Measurements from ENCODE around the gene HOXB1. TPM values are rescaled to one million over a fixed set of nuclear protein-coding genes. Genes with fewer than 3 reads are reported as not detected.

HOXB1 gene
- total RNA-seq, 2 experiments from 2014 or later: not detected

DNA sequence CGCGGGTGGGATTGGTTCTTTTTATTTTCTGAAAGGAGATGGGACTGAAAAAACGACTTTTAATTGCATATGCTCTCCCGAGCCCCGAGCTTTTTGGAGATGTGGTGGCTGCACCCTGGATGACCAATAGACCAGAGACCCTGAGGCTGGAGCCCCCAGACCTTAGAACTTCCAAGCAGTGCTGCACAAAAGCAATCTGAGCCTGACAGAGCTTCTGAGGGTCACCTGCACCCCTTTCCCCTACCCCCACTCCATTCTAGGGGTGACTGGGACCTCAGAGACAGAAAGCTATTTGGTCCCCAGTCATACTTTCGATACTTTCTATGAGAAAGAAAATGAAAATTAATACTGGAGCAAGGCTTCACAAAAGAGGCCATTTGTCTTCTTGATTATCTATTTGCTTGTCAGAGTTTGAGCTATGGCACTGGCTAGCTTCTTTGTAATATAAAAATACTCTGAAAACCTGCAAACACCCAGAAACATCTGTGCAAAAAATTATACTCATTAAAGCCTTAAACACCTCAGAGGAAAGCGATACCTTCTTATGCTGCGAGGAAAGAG lies 43.8 kb upstream of the HOXB1 start:
- Mint-ChIP-seq H3K4me3 (no peak overlapping the region), H3K9me3 (ENCODE audit: insufficient read depth) (no peaks in the 10 kb centered on the region), H3K36me3 (ENCODE audit: low read depth) (peaks cover 7% of the 10 kb centered on the region), H3K4me1 (ENCODE audit: low read depth) (peaks cover 43% of the 10 kb centered on the region), H3K27ac (no peak overlapping the region), H3K27me3 (ENCODE audit: low read depth) (peaks cover 8% of the 10 kb centered on the region)
- DNase-seq (no peak), ATAC-seq (no peak)
- POLR2A ChIA-PET: interaction anchor here (0.7 kb wide), 2 partner anchors 11 to 24 kb away, joined by 3 read pairs; no protein-coding TSS in a partner anchor
- CTCF ChIA-PET: interaction anchor here (0.7 to 1.0 kb wide), 4 partner anchors 28 to 266 kb away, joined by 3 to 5 read pairs (median 3); no protein-coding TSS in a partner anchor

DNA sequence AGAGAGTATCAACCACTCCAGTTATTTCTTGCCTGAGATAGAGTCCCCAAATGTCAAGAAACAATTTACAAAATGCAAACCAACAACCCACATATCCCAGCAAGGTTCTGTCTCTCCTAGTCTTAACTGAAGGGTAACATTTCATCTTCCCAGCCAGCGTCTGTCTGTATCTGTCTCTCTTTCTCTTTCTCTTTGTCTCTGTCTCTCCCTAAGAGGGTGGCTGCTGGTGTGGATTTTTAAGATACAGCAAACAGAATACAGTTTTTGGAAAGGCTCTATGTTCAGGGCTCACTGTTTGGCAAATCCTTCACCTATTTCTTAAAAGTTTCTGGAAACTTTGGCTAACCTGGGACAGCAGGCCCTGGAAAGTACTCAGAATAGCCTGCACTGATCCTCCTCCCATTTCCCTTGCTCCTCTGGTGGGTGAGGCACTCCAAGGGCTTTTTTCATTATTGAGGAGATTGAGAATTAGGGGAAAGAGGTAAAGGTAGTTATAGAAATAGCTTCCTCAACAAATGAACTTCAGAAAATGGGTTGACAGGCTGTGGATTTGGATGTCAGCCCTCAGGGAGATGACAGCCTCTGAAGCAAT lies 41.1 kb upstream of the HOXB1 start:
- peaks cover 6% of the 10 kb centered on the region for H3K27me3 Mint-ChIP-seq (ENCODE audit: low read depth)
- no peak overlapping the region for H3K27ac Mint-ChIP-seq
- H3K4me1 Mint-ChIP-seq (ENCODE audit: low read depth): peaks cover 25% of the 10 kb centered on the region
- ChIA-PET CTCF (no interaction called here), POLR2A (no interaction called here)
- no peak for ATAC-seq
- no peak overlapping the region for H3K4me3 Mint-ChIP-seq
- no peaks in the 10 kb centered on the region for H3K9me3 Mint-ChIP-seq (ENCODE audit: insufficient read depth)
- no peak for DNase-seq
- peaks cover 17% of the 10 kb centered on the region for H3K36me3 Mint-ChIP-seq (ENCODE audit: low read depth)

DNA sequence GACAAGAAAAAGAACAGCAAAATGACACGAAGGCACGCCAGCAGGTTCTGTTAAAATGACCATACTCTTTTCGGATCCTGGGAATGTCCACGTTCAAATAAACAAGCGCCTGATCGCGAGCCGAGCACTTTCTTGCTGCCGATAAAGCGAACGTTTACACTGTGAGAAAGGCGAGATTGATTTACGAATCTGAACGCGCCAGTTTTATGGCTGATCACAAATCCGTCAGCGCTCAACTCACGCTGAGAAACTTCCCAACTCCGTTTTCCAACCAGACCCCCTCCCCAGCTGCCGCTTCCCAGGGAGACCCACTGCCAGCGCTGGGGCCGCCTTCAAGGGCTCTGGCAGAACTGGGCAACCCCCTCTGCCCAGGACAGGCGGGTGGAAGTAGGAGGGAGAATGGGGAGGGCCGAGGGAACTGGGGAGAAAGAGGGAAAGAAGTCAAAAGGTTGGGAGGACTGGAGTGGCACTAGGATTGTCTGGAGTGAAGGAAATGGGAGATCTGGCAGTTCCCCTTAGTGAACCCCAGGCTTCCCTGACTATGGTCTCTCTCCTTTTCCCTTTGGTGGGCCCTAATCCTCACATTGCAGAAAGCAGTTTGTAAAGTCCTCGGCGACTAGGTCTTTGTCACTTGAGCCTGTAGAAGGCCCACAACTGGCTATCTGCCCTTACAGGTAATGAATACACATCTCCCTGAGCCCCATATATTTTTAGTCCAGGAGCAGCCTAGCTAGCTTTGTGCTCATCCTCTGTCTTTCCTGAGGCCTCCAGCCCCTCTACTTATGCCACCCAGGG lies 40.4 kb upstream of the HOXB1 start:
- Mint-ChIP-seq H3K4me1 (ENCODE audit: low read depth) (peaks cover 20% of the 10 kb centered on the region), H3K4me3 (no peak overlapping the region), H3K27me3 (ENCODE audit: low read depth) (peaks cover 6% of the 10 kb centered on the region), H3K9me3 (ENCODE audit: insufficient read depth) (no peaks in the 10 kb centered on the region), H3K27ac (no peak overlapping the region), H3K36me3 (ENCODE audit: low read depth) (peaks cover 17% of the 10 kb centered on the region)
- no peak for DNase-seq
- CTCF ChIA-PET: interaction anchor here (1.6 kb wide), 1 partner anchor 219 kb away, joined by 4 read pairs; no protein-coding TSS in a partner anchor
- POLR2A ChIA-PET: no interaction called here
- ATAC-seq: no peak

DNA sequence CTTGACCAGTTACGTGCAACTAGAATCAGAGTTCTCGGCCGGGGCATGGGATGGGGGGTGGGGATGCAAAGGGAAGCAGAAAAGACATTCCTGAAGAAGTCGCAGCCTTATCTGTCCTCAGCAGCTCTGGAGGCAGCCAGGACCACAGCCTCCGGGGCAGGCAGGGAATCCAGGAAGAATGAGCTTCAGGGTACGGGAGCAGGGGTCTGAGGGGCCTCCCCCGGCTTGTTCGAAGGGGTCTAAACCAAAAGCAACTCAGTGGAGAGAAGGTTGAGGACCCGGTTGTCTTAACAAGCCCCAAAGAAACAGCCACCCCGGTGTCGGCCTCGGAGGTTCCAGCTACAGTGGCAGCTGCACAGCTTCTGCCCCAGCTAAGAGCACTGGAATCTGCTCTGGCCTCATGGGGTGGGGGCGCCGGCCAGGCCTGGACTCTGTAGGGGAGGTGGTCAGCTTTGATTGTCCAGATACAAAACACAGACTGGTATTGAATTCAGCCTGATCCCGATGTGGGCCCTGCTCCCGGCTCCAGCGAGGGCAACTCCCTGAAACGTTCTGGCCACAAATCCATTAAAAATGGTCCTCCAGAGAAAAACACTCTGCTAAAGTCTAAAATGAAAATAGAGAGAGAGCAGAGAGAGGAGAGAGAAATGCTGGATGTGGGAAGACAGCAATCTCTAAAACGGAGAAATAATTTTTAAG lies 39.7 kb upstream of the HOXB1 start:
- Mint-ChIP-seq H3K9me3 (ENCODE audit: insufficient read depth) (no peaks in the 10 kb centered on the region), H3K27me3 (ENCODE audit: low read depth) (peaks cover 6% of the 10 kb centered on the region), H3K36me3 (ENCODE audit: low read depth) (peaks cover 13% of the 10 kb centered on the region), H3K27ac (no peak overlapping the region), H3K4me3 (no peak overlapping the region), H3K4me1 (ENCODE audit: low read depth) (peaks cover 14% of the 10 kb centered on the region)
- POLR2A ChIA-PET: interaction anchor here (0.7 kb wide), 1 partner anchor 70 kb away, joined by 3 read pairs; no protein-coding TSS in a partner anchor
- CTCF ChIA-PET: interaction anchor here (1.6 kb wide), 1 partner anchor 218 kb away, joined by 4 read pairs; no protein-coding TSS in a partner anchor
- no peak for DNase-seq
- ATAC-seq: no peak

DNA sequence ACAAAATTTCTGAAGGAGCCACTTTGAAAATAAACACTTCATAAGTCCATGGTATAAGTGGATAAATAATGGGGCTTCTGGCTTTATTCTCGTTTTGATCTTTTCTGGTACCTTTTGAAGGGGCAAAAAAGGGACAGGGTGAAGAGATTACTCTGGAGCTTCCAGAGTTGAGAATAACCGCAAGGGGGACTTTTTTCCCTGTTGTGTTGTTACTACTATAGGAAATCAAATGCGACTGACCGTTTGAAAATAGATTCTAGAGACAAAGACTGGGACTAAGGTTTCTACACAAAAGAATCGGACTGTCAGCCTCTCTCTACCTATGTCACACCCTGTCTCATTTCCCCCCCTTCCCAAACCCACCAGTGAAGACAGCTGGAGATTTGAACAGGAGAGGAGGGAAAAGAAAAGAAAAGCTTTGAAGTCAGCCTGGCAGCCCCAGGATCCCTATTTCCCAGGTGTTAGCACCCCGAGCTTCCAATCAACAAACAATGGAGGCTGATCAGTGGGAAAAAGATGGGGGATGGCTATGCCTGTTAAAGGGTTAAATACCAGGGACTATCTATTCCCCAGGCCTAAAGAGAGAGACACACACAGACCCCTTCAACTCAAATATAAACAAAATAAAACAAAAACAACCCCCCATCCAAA lies 39.0 kb upstream of the HOXB1 start:
- Mint-ChIP-seq H3K4me1 (ENCODE audit: low read depth) (peaks cover 9% of the 10 kb centered on the region), H3K4me3 (no peak overlapping the region), H3K36me3 (ENCODE audit: low read depth) (peaks cover 9% of the 10 kb centered on the region), H3K9me3 (ENCODE audit: insufficient read depth) (no peaks in the 10 kb centered on the region), H3K27ac (no peak overlapping the region), H3K27me3 (ENCODE audit: low read depth) (peaks cover 6% of the 10 kb centered on the region)
- DNase-seq (no peak), ATAC-seq (no peak)
- CTCF ChIA-PET: interaction anchor here (1.6 kb wide), 1 partner anchor 217 kb away, joined by 4 read pairs; no protein-coding TSS in a partner anchor
- POLR2A ChIA-PET: interaction anchor here (0.7 kb wide), 1 partner anchor 70 kb away, joined by 3 read pairs; no protein-coding TSS in a partner anchor

DNA sequence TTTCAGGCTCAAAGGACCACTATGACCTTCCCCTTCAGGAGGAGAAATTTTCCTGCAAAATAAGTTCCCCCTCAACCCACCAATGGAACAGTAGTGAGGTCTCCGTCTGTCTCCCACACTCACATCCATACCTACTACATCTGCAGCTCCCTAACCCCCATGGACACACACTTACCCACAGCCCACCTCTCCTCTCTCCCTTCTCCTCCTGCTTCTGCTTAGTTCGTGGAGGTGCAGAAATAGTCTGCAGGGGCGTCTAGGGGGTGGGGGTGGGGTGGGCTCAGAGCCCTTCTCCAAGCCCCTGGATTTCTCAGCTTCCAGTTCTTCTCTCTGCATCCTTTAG lies 38.4 kb upstream of the HOXB1 start:
- H3K4me3 Mint-ChIP-seq: no peak overlapping the region
- CTCF ChIA-PET: no interaction called here
- H3K4me1 Mint-ChIP-seq (ENCODE audit: low read depth): peaks cover 9% of the 10 kb centered on the region
- peaks cover 9% of the 10 kb centered on the region for H3K36me3 Mint-ChIP-seq (ENCODE audit: low read depth)
- peaks cover 10% of the 10 kb centered on the region for H3K27me3 Mint-ChIP-seq (ENCODE audit: low read depth)
- no peak for DNase-seq
- POLR2A ChIA-PET: no interaction called here
- no peak for ATAC-seq
- no peaks in the 10 kb centered on the region for H3K9me3 Mint-ChIP-seq (ENCODE audit: insufficient read depth)
- H3K27ac Mint-ChIP-seq: no peak overlapping the region

DNA sequence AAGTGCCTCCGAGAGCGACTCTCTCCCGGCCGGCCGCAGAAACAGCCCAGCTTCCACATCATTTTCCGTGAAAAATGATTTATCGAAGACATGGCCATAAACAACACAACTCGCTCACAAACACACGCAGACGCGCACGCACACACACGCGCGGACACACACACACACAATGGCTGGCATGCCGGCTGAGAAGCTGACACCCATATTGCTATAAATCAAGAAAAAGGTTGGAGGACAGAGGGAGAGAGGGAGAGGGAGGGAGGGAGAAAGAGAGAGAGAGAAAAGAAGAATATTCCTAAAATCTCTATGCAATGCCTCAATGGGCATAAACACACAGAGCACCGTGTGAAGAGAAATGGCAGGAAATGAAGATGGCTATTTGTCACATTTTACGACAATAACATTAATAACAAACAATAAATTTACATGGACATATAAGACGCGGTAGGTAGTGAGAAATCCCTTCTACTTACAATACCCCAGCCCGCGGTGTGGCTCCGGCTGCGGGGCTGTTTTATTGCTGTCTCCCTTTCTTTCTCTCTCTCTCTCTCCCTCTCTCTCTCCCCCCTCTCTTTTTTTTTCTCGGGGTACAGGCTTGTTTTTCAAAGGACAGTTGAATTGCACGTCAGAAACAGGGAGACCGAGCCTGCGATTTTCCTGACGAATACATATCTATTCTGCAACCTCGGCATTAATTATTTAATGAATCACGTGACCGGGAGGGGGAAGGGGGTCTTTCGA lies 37.9 kb upstream of the HOXB1 start:
- Mint-ChIP-seq H3K27me3 (ENCODE audit: low read depth) (peaks cover 10% of the 10 kb centered on the region), H3K4me1 (ENCODE audit: low read depth) (peaks cover 8% of the 10 kb centered on the region)
- POLR2A ChIA-PET: no interaction called here

DNA sequence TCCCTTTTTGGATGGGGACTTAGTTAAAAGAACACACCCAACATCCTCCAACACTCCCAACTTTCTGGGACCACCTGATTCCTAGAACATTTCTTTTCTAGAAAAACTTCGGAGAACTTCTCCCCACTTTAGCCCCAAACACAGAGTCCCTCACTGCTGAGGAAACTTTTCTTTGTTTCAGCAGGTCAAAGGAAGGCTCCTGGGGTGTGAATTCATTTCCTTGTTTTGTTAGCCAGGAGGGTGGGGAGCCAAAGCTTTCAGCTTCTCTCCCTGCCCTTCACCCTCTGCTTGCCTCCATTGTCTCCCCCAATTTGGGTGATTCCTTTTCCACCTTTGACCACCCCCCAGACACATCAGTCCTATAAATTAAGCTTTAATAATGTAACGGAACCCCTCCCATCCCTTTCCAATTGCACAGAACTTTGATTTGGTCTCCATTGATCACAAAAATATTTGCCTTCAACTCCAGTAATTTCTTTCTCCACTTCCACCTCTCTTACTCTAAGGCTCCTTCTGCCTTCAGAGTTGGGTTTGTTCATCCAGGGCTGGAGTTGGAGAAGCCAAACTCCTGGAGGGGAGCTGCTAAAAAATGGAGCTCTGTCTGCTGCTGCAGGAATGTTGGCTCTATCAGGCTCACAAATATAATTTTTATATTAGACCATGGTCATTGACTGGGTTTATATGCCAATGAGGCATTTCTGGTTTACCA lies 37.0 kb upstream of the HOXB1 start:
- POLR2A ChIA-PET: no interaction called here
- CTCF ChIA-PET: interaction anchor here (0.9 to 1.2 kb wide), 2 partner anchors 15 to 232 kb away, joined by 3 to 5 read pairs; no protein-coding TSS in a partner anchor

More for the DNA sequence above, 37.9 kb upstream of the HOXB1 start:
- CTCF ChIA-PET: interaction anchor here (1.2 kb wide), 1 partner anchor 233 kb away, joined by 5 read pairs; no protein-coding TSS in a partner anchor
- Mint-ChIP-seq H3K9me3 (ENCODE audit: insufficient read depth) (no peaks in the 10 kb centered on the region), H3K36me3 (ENCODE audit: low read depth) (peaks cover 9% of the 10 kb centered on the region), H3K4me3 (no peak overlapping the region), H3K27ac (no peak overlapping the region)
- ATAC-seq (no peak), DNase-seq (no peak)

GRCh38 chr17:48567209-48567608 lies 36.4 kb upstream of the HOXB1 start:
- Mint-ChIP-seq H3K27me3 (ENCODE audit: low read depth) (peaks cover 10% of the 10 kb centered on the region), H3K4me3 (no peak overlapping the region), H3K4me1 (ENCODE audit: low read depth) (peaks cover 4% of the 10 kb centered on the region), H3K36me3 (ENCODE audit: low read depth) (peaks cover 11% of the 10 kb centered on the region), H3K27ac (no peak overlapping the region), H3K9me3 (ENCODE audit: insufficient read depth) (no peaks in the 10 kb centered on the region)
- DNase-seq (no peak), ATAC-seq (no peak)
- ChIA-PET POLR2A (no interaction called here), CTCF (interaction anchor here (0.9 to 1.2 kb wide), 2 partner anchors 16 to 231 kb away, joined by 3 to 5 read pairs; no protein-coding TSS in a partner anchor)

More for the DNA sequence above, 37.0 kb upstream of the HOXB1 start:
- H3K4me3 Mint-ChIP-seq: no peak overlapping the region
- ATAC-seq: no peak
- H3K27me3 Mint-ChIP-seq (ENCODE audit: low read depth): peaks cover 10% of the 10 kb centered on the region
- no peak overlapping the region for H3K27ac Mint-ChIP-seq
- peaks cover 9% of the 10 kb centered on the region for H3K36me3 Mint-ChIP-seq (ENCODE audit: low read depth)
- no peaks in the 10 kb centered on the region for H3K4me1 Mint-ChIP-seq (ENCODE audit: low read depth)
- no peak for DNase-seq
- H3K9me3 Mint-ChIP-seq (ENCODE audit: insufficient read depth): no peaks in the 10 kb centered on the region

- Mint-ChIP-seq H3K9me3 (ENCODE audit: insufficient read depth) (no peaks in the 10 kb centered on the region), H3K27me3 (ENCODE audit: low read depth) (peaks cover 10% of the 10 kb centered on the region), H3K4me3 (no peak overlapping the region), H3K36me3 (ENCODE audit: low read depth) (peaks cover 16% of the 10 kb centered on the region), H3K27ac (no peak overlapping the region), H3K4me1 (ENCODE audit: low read depth) (peaks cover 9% of the 10 kb centered on the region)
- CTCF ChIA-PET: no interaction called here
- ATAC-seq: no peak
- no peak for DNase-seq
- POLR2A ChIA-PET: no interaction called here
Observed at GRCh38 chr17:48566717-48567116, 35.9 kb upstream of the HOXB1 start.

All from activated CD8-positive, alpha-beta T cell treated with anti-CD3 and anti-CD28 coated beads, Interleukin-2, amount 10 ng/mL, durations not matched to agents 7 days and 5 days (primary cell).